Measurements from ENCODE around the gene STPG3.

- no peak for TF ChIP-seq GATA3 (IDR thresholded peaks at IDR 0.05; ENCODE audit: low read depth, low read length)
- TF ChIP-seq GATA2 (IDR thresholded peaks at IDR 0.05; ENCODE audit: low read depth, low read length): no peak
These were observed 525 bp upstream of the STPG3 start for GRCh38 chr9:137250329-137251193.
